GM06990 (cell line): ENCODE results near the gene CYS1.
A peak's percentile ranks its signal among the peaks of the same experiment; 100 is the strongest.

Experiments
- DNase-seq: peaks from one replicate; pipeline ENCODE4 v3.0.0-alpha.2; 2011; ENCODE audit not compliant: insufficient read length; ENCODE audit errors: extremely low read depth
- H3K27me3 ChIP-seq: replicated peaks from 2 replicates; pipeline ENCODE4 v1.6.0; 2011; ENCODE audit warnings: low read length; ENCODE audit not compliant: control insufficient read depth, insufficient read depth
- H3K36me3 ChIP-seq: 2 replicates; pipeline ENCODE4 v1.5.1; 2011; ENCODE audit warnings: low read length; ENCODE audit not compliant: control insufficient read depth, insufficient read depth
- H3K4me3 ChIP-seq: replicated peaks from 2 replicates; pipeline ENCODE4 v1.5.1; 2011; ENCODE audit warnings: low read depth, mild to moderate bottlenecking, control low read depth, low read length
- CTCF ChIP-seq: IDR thresholded peaks from 2 replicates; pipeline ENCODE4 v1.5.1; 2011; ENCODE audit warnings: low read length, control low read depth, mild to moderate bottlenecking, inconsistent platforms; ENCODE audit not compliant: insufficient read depth, poor library complexity, severe bottlenecking

CYS1 gene

GRCh38 chr2:10073706-10074105 lies 6.5 kb downstream of the CYS1 start:
- Histone ChIP-seq H3K36me3 (no peaks in the 10 kb centered on the region), H3K4me3 (no peak overlapping the region), H3K27me3 (no peaks in the 10 kb centered on the region)
- DNase-seq, result no peak
- TF ChIP-seq CTCF, result no peak

- H3K36me3 ChIP-seq, result no peaks in the 10 kb centered on the region
- H3K27me3 ChIP-seq, result no peaks in the 10 kb centered on the region
- DNase-seq, result peak; percentile 57
- H3K4me3 ChIP-seq, result no peak overlapping the region
- peak; percentile 83 for TF ChIP-seq CTCF
Measured at GRCh38 chr2:10072656-10073480, 7.3 kb downstream of the CYS1 start.

- H3K36me3 ChIP-seq, result no peaks in the 10 kb centered on the region
- H3K4me3 ChIP-seq, result no peak overlapping the region
- H3K27me3 ChIP-seq, result no peaks in the 10 kb centered on the region
- no peak for DNase-seq
- no peak for TF ChIP-seq CTCF
Measured at GRCh38 chr2:10071595-10071994, 8.6 kb downstream of the CYS1 start.

- TF ChIP-seq CTCF, result no peak
- Histone ChIP-seq H3K27me3 (no peaks in the 10 kb centered on the region), H3K4me3 (no peak overlapping the region), H3K36me3 (no peaks in the 10 kb centered on the region)
- no peak for DNase-seq
Measured at GRCh38 chr2:10071176-10071575, 9.0 kb downstream of the CYS1 start.

- TF ChIP-seq CTCF, result no peak
- no peak overlapping the region for H3K4me3 ChIP-seq
- no peaks in the 10 kb centered on the region; the same call in 1 of the 2 replicates for H3K36me3 ChIP-seq
- H3K27me3 ChIP-seq, result no peaks in the 10 kb centered on the region
- DNase-seq, result no peak
Measured at GRCh38 chr2:10067881-10068280, 12.3 kb downstream of the CYS1 start.
